Measurements from ENCODE around the gene CSRP2.

The CSRP2 gene

DNA sequence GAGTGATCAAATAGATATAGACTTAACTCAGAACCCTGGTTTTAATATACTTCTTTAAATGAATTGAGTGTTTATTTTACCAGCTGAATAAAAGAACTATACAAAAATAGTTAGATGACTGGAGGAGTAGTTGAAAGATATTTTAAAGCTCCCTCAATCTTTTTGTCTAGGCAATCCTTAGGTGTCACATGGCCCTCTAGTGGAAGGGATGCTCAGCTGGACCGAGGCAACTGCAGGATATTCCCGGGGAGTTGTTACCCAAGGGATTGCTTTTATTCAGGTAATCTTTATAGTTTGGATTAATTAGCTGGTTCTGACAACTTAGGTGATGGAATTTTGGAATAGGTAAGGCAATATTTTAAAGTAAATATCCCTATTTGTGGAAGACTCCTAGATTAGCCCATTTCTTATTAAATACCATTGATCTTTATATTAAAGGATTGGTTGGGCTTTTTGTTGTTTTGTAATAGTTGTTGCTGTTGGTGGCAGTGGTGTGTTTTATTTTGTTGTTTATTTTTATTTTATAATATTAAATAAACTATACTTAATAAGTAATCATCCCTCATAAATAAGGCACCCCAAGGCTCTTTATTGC, 57.8 kb downstream of the CSRP2 start:
- no peak for DNase-seq

DNA sequence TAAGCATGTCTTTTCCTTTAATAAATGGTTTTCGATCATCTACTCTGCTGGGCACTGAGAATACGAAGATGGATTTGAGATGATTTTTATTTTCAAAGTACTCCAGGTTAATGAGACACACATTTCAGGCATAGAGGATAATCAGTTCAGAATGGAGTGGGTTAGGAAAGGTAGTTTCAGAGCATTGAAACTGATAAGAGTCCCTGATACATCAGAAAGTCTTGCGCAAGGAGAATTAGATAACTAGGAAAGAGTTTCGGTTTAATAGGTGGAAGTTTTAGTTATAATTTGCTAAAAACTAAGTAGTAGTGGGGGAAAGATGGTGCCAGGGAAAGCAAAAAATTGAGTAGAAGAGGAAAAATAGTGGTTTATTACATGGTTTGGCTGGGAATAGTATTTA, 64.8 kb downstream of the CSRP2 start:
- Histone ChIP-seq H3K27me3 (no peaks in the 10 kb centered on the region), H3K36me3 (peaks cover 0 to 6% (median 5%) of the 10 kb centered on the region in 3 donors), H3K4me3 (no peak overlapping the region), H3K27ac (no peak overlapping the region), H3K4me1 (no peaks in the 10 kb centered on the region), H3K9me3 (no peaks in the 10 kb centered on the region)
- no peak for DNase-seq
- TF ChIP-seq, protein P1, sequence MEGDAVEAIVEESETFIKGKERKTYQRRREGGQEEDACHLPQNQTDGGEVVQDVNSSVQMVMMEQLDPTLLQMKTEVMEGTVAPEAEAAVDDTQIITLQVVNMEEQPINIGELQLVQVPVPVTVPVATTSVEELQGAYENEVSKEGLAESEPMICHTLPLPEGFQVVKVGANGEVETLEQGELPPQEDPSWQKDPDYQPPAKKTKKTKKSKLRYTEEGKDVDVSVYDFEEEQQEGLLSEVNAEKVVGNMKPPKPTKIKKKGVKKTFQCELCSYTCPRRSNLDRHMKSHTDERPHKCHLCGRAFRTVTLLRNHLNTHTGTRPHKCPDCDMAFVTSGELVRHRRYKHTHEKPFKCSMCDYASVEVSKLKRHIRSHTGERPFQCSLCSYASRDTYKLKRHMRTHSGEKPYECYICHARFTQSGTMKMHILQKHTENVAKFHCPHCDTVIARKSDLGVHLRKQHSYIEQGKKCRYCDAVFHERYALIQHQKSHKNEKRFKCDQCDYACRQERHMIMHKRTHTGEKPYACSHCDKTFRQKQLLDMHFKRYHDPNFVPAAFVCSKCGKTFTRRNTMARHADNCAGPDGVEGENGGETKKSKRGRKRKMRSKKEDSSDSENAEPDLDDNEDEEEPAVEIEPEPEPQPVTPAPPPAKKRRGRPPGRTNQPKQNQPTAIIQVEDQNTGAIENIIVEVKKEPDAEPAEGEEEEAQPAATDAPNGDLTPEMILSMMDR (IDR thresholded peaks at IDR 0.05) = no peak
- intact Hi-C loops (cut with DNase I; ENCODE audit: low total_unique reads) = no loop called here

More for the DNA sequence above, 57.8 kb downstream of the CSRP2 start:
- Histone ChIP-seq H3K4me1 (no peaks in the 10 kb centered on the region), H3K9me3 (no peaks in the 10 kb centered on the region), H3K4me3 (no peak overlapping the region), H3K27ac (no peak overlapping the region), H3K36me3 (peaks cover 6 to 18% (median 11%) of the 10 kb centered on the region in 3 donors), H3K27me3 (no peaks in the 10 kb centered on the region)
- TF ChIP-seq, protein P1 (IDR thresholded peaks at IDR 0.05) = peak; percentile 46 to 47
- intact Hi-C loops (cut with DNase I; ENCODE audit: low total_unique reads) = no loop called here

DNA sequence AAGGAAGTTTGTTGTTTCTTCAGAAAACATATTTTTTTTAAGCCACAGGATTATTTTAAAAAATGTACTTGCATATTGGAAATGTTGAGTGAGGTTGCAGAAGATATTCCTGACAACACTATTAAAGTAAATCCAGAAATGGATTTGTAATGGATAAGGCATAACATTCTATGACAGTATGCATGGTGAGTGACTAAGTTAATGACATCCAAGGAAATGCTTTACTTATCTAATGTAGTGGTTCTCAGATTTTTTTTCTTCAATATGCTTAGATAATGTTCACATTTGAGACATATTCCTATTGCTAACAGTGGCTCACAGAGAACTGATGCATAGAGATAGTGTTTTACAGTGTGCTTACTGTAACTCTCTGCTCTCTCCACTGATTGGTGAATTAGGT, 65.6 kb downstream of the CSRP2 start:
- Histone ChIP-seq H3K27me3 (no peaks in the 10 kb centered on the region), H3K9me3 (no peaks in the 10 kb centered on the region), H3K4me1 (no peaks in the 10 kb centered on the region), H3K4me3 (no peak overlapping the region), H3K36me3 (peaks cover 0 to 8% (median 6%) of the 10 kb centered on the region in 3 donors), H3K27ac (no peak overlapping the region)
- intact Hi-C loops (cut with DNase I; ENCODE audit: low total_unique reads) = no loop called here
- no peak for DNase-seq
- TF ChIP-seq, protein P1 (IDR thresholded peaks at IDR 0.05) = no peak

DNA sequence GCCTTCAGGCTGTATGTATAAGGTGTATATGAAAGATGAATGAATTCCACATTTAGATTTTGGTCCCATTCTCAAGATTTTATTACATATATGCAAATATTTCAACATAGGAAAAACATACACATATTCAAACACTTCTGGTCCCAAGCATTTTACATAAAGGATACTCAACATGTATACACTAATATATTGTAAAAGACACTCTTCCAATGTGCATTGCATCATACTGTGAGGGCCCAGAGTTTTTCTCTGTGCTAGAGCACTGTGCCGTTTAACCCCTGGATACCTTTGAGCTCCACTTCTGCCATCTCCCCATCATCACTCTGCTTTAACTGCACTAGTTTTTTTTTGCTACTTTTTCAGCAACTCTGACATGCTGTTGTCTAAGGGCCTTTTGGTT, 66.8 kb downstream of the CSRP2 start:
- DNase-seq = no peak
- no peaks in the 10 kb centered on the region for H3K9me3 ChIP-seq
- no peaks in the 10 kb centered on the region for H3K27me3 ChIP-seq
- H3K4me1 ChIP-seq = no peaks in the 10 kb centered on the region
- peaks cover 4 to 18% (median 17%) of the 10 kb centered on the region in 3 donors for H3K36me3 ChIP-seq
- no peak overlapping the region for H3K4me3 ChIP-seq
- no peak overlapping the region for H3K27ac ChIP-seq
- TF ChIP-seq, protein P1 (IDR thresholded peaks at IDR 0.05) = no peak
- intact Hi-C loops (cut with DNase I; ENCODE audit: low total_unique reads) = no loop called here

DNA sequence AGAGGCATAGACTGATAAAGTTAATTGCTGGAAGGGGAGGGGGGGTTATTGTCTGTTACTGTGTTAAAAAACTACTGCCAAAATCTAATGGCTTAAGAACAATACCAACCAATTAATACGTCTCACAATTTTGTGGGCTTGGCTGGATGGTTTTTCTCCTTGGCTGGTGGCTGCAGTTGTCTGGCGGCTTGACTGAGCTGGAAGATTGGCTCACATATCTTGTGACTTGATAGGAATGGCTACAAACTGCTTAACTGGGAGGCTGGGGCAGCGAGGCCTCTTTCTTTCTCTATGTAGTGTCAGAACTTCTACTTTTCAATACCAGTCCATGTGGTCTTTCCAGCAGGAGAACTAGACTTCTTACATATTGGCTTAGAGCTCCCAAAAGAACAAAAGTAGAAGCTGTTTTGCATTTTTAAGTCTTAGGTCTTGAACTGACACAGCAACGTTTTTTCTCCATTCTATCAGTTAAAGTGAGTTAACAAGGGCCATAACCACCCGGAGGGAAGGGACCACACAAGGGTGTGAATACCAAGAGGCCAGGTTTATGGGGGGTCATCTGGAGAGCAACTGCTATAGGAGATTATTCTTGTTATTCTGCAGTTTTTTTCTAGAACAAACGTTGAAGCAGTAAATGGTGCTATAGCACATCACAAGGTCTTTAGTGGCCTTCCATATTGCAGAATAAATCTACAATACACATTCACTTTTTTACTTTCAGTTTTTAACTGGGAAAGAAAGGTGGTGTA, 68.0 kb downstream of the CSRP2 start:
- Histone ChIP-seq H3K36me3 (peaks cover 15 to 30% (median 23%) of the 10 kb centered on the region in 3 donors), H3K4me1 (no peaks in the 10 kb centered on the region), H3K9me3 (no peaks in the 10 kb centered on the region), H3K27ac (peak overlapping the region in 1 of 2 donors; percentile 9), H3K27me3 (no peaks in the 10 kb centered on the region), H3K4me3 (no peak overlapping the region)
- DNase-seq = no peak
- intact Hi-C loops (cut with DNase I; ENCODE audit: low total_unique reads) = no loop called here
- TF ChIP-seq, protein P1 (IDR thresholded peaks at IDR 0.05) = no peak
